Measurements from ENCODE around the gene TNRC6B.
"Not testable (repeated sequence)": the region's sequence is repeated elsewhere in the genome, so short reads cannot be mapped to it uniquely, and the experiment has no call there.

TNRC6B gene

GRCh38 chr22:40177738-40178416, at the start of gene TNRC6B:
Gene TNRC6B (plus strand): TSS chr22:40177925. CDS start chr22:40178136, 211 bp downstream.
- DNase-seq (ENCODE audit: low spot score) = peak; percentile 93

GRCh38 chr22:40128989-40129388, 48.7 kb upstream of the TNRC6B start:
- no peak for DNase-seq (ENCODE audit: low spot score)

GRCh38 chr22:40137132-40137531, 40.6 kb upstream of the TNRC6B start:
- no peak for DNase-seq (ENCODE audit: low spot score)

- no peak for DNase-seq (ENCODE audit: low spot score)
These were observed 38.9 kb upstream of the TNRC6B start for GRCh38 chr22:40138866-40139265.

- no peak for DNase-seq (ENCODE audit: low spot score)
These were observed 30.1 kb upstream of the TNRC6B start for GRCh38 chr22:40147388-40148176.

- DNase-seq (ENCODE audit: low spot score) = no peak
These were observed 24.5 kb upstream of the TNRC6B start for GRCh38 chr22:40153192-40153591.

GRCh38 chr22:40153705-40154104, 24.0 kb upstream of the TNRC6B start:
- no peak for DNase-seq (ENCODE audit: low spot score)

GRCh38 chr22:40156001-40156516, 21.7 kb upstream of the TNRC6B start:
- peak; percentile 82 for DNase-seq (ENCODE audit: low spot score)

GRCh38 chr22:40156682-40157081, 21.0 kb upstream of the TNRC6B start:
- not testable (repeated sequence) for DNase-seq (ENCODE audit: low spot score)

- DNase-seq (ENCODE audit: low spot score) = no peak
These were observed 20.3 kb upstream of the TNRC6B start for GRCh38 chr22:40157330-40157945.

GRCh38 chr22:40161194-40161593, 16.5 kb upstream of the TNRC6B start:
- DNase-seq (ENCODE audit: low spot score) = no peak

GRCh38 chr22:40165537-40165936, 12.2 kb upstream of the TNRC6B start:
- DNase-seq (ENCODE audit: low spot score) = not testable (repeated sequence)

GRCh38 chr22:40175611-40176244, 2.0 kb upstream of the TNRC6B start:
- no peak for DNase-seq (ENCODE audit: low spot score)

- peak; percentile 58 for DNase-seq (ENCODE audit: low spot score)
These were observed 596 bp upstream of the TNRC6B start for GRCh38 chr22:40176921-40177737.

GRCh38 chr22:40178417-40179409, 988 bp downstream of the TNRC6B start:
- DNase-seq (ENCODE audit: low spot score) = no peak

- no peak for DNase-seq (ENCODE audit: low spot score)
These were observed 1.8 kb downstream of the TNRC6B start for GRCh38 chr22:40179526-40179925.

- no peak for DNase-seq (ENCODE audit: low spot score)
These were observed 2.7 kb downstream of the TNRC6B start for GRCh38 chr22:40180403-40180802.

GRCh38 chr22:40181323-40181722, 3.6 kb downstream of the TNRC6B start:
- DNase-seq (ENCODE audit: low spot score) = no peak

- DNase-seq (ENCODE audit: low spot score) = no peak
These were observed 4.6 kb downstream of the TNRC6B start for GRCh38 chr22:40182231-40182835.

All from LoVo (cell line).